GM18909 (cell line): ENCODE measurements around the gene XRCC3.

Source experiments
- ATAC-seq: cut with Tn5 transposase; IDR thresholded peaks from one replicate; pipeline ENCODE4 v1.9.1; 2021; ENCODE audit warnings: mild to moderate bottlenecking; ENCODE audit not compliant: unreplicated experiment, poor library complexity

Gene XRCC3

GRCh38 chr14:103696466-103697071 is 18.7 kb downstream of the XRCC3 start:
- no peak for ATAC-seq

GRCh38 chr14:103696070-103696402 is 19.2 kb downstream of the XRCC3 start:
- no peak for ATAC-seq

DNA sequence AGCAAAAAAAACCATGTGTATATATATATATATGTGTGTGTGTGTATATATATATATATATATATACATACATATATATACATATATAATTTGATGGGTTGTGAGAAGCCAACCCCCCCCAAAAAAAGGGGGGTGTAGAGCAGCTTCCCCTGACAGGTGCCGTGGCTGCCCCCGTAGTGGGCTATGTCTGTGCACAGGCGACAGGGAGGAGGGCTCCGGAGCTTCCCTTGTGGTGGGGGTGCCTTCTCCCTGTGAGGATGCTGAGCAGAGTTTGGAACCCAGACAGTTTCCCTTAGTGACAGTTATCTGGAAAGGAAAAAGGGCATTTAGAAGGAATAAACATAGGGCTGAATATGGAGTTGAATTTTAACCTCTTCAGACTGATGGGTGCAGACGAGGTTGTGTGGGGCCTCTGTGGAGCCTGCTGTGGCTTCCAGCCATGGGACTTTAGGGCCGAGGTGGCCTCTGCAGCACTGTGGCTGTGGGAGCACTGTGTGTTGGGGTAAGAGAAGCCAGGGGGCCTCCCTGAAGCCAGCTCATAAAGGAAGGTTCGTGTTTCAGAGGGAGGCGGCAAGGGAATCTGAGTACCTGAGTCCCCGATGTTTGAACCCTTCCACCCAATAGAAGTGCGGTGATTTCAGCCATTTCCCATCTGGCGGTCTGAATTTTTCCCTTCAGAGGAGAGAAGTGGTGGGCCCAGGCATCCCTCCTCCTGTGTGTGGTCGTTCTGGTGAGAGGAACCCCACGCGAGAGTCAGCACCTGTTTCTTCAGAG is 19.8 kb downstream of the XRCC3 start:
- ATAC-seq = no peak

DNA sequence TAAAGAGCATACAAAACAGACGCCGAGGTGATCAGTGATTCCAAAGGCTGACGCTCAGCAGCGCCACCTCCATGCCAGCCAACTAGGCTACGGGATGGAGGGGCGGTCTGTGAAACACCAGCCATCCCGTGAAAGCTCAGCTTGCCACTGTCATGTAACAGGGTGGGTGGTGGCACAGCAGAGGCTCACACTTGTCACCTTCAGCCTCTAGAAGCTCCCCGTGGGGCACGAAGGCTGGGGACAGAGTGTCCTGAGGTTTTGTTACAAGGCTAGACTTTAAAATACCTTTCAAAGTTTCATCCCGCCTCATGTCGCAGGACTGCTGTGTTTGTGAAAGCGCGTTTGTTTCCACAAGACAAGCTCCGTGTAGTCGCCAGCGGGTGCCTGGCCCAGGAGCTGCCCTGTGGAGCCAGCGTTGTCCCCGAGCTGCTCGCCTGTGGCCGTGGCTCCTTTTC is 20.7 kb downstream of the XRCC3 start:
- no peak for ATAC-seq

GRCh38 chr14:103693515-103693914 is 21.7 kb downstream of the XRCC3 start:
- no peak for ATAC-seq

DNA sequence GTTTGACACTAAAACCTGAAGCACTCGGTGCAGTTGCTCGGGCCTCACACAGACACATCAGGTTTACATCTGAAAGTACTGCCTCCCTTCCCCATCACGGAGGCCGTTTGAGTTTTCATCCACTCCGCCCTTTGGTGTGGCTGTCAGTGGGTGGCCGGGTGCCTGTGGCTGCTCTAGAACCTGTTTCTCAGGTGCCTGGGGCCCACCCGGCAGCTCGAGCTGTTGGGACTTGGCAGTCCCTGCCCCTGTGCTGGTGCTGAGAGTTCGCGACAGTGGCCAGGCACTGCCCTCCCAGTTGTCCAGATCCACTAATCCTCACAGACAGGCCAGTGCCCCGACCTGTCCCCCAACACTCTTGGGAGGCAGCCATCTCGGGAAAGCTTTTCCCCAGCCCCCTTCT is 22.4 kb downstream of the XRCC3 start:
- ATAC-seq = no peak

GRCh38 chr14:103692159-103692558 is 23.1 kb downstream of the XRCC3 start:
- ATAC-seq = peak; percentile 27

GRCh38 chr14:103691655-103692054 is 23.6 kb downstream of the XRCC3 start:
- peak; percentile 72 for ATAC-seq

DNA sequence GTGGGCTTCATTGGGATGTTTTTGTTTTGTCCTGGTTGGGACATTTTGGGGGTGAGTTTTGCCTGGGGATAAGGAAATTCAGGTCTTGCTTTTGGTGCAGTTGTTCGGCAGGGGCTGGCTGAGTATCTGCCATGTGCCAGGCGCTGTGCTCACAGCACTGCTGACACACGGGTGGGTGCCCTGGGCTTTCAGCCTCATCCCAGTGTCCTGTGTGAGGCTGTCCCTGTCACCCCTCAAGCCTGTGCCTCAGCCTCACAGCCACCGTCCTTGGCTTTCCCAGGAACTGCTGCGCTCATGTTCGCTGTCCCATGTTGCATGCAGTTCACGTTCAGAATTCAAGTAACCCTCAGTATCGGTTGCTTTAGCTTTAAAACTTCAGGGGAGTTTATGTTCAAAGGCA is 24.9 kb downstream of the XRCC3 start:
- no peak for ATAC-seq

GRCh38 chr14:103688906-103689902 is 26.0 kb downstream of the XRCC3 start:
- ATAC-seq = peak; percentile 46

DNA sequence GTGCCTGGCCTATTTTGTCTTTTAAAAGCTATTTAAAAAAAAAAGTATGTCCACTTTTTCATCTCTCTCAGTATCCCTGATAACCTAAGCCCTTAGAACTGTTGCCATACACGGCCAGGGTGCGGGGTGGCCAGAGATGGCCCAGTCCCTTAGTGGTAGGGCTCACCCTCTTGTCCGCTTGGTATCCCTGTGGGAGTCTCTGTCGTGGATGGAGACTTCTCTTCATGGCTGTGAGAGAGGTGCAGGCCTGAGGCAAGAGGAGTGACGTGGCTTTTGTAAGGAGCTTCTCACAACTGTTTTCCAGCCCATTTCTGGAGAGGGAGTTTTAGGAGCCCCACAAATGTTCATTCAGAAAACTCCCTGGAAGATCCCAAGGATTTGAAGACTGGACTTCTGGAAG is 26.8 kb downstream of the XRCC3 start:
- ATAC-seq = no peak

DNA sequence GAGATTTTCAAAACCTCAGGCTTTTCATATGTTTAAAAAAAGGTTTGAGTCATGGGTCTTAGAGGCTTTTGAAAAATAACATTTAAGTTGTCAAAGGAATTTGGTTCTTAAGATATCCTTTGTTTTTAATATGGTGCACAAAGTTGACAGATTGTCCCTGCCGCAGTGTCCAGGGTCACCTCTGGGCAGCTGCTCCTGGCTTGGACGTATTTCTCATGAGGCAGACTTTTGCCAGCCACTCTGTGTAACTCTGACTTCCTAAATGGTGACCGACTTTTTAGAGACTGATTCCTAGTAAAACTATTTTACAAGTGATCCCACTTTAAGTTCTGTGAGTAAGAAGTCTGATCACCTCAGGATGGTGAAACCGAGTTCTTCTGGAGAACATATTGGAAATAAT is 27.5 kb downstream of the XRCC3 start:
- ATAC-seq = no peak

DNA sequence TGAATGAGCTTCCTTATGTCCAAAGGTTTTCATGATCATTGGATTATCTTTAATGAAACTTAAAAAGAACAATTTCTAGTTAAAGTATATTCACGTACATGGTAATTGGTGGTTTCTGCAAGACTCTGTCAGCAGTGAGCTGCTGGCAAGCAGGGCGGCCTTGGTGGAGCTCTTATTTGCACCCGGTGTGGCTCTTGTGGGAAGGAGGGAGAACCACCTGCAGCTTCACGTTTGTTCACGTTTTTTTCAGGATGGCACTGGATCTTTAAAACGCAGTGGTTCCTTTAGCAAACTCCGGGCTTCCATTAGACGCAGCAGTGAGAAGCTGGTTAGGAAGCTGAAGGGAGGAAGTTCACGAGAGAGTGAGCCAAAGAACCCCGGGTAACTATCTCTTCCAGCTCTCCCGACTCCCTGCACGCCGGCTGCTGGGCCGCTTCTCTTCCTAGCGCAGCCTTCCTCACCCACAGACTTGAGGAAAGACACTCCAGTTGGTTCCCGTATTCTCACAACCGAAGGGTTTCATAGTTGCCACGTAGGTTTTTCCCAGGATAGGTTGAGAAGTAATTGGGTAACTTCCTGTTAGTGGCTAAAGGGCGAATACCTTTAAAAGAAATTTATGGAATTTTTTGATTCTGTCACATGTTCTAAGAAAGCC is 28.3 kb downstream of the XRCC3 start:
- ATAC-seq = no peak

- no peak for ATAC-seq
These were observed 29.7 kb downstream of the XRCC3 start for GRCh38 chr14:103685276-103686211.

DNA sequence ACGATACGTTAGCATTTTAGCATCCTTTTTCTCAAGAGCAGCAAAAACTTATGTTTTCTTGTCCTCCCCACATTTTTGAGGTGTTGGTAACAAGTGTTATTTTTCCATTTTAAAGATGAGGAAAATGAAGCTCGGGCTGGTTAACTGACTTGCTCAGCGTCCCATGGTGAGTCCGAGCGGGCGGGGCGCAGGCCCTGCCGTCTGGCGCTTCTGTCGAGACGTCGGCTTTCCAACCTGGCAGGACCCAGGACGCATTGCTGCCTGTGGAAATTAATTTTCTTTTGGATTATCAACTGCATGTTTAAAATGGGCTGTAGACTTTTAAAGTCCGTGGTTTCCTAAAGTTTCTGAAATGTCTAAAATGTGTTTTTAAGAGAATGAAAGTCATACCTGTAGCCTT is 30.4 kb downstream of the XRCC3 start:
- no peak for ATAC-seq

GRCh38 chr14:103684471-103684870 is 30.8 kb downstream of the XRCC3 start:
- ATAC-seq = no peak

DNA sequence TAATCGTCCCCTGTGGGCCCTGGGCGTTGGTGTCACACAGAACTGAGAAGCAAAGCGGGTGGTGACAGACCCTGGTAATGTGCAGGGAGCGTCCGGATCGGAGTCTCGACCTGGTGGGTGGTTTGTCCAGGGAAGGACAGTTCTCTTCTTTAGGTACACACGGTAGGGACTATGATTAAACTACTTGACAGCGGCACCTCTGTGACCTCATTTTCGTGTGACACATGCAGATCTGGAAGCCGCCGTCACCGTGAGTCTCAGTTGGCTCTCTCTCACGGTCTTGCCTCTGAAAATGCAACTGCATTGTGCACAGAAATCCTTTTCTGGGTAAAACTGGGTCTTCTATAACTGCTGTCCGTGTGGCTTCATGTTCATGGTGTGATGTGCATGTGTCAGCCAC is 32.1 kb downstream of the XRCC3 start:
- ATAC-seq = no peak

- no peak for ATAC-seq
These were observed 34.6 kb downstream of the XRCC3 start for GRCh38 chr14:103680491-103681231.

DNA sequence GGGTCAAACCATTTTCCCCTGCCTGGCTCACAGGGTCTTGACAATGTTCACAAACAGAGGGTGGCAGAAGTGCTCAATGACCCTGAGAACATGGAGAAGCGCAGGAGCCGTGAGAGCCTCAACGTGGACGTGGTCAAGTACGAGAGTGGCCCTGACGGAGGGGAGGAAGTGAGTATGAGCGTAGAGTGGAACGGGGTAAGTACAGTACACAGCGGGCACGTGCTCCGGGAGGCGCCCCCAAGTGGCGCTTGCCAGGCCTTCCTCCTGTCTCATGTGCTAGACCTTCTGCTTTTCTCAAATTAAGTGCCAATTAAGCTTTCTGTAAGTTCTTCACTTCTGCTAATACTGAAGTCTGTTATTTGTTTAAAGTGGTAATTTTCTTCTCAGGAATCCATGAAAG is 35.9 kb downstream of the XRCC3 start:
- ATAC-seq = peak; percentile 68
